Stimulated activated CD4-positive, alpha-beta T cell treated with anti-CD3 and anti-CD28 coated beads, Interleukin-4, amount 100 ng/mL, for 1 hour (primary cell): Measurements from ENCODE around the gene RNFT2.
"Not testable (repeated sequence)": the region's sequence is repeated elsewhere in the genome, so short reads cannot be mapped to it uniquely, and the experiment has no call there.

Experiments used
- DNase-seq: peaks from one replicate; pipeline ENCODE4 v3.0.0-alpha.2; 2020

Gene RNFT2

DNA sequence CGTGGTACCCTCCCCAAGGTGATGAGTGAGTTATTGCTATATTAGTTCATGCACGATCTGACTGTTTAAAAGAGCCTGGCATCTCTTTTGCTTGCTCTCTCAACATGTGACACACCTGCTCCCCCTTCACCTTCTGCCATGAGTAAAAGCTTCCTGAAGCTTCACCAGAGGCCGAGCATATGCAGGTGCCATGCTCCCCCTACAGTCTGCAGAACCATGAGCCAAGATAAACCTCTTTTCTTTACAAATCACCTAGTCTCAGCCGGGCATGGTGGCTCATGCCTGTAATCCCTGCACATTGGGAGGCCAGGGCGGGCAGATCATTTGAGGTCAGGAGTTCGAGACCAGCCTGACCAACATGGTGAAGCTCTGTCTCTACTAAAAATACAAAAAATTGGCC lies 61.8 kb downstream of the RNFT2 start:
- no peak for DNase-seq

GRCh38 chr12:116800918-116801317 lies 62.8 kb downstream of the RNFT2 start:
- DNase-seq = no peak

DNA sequence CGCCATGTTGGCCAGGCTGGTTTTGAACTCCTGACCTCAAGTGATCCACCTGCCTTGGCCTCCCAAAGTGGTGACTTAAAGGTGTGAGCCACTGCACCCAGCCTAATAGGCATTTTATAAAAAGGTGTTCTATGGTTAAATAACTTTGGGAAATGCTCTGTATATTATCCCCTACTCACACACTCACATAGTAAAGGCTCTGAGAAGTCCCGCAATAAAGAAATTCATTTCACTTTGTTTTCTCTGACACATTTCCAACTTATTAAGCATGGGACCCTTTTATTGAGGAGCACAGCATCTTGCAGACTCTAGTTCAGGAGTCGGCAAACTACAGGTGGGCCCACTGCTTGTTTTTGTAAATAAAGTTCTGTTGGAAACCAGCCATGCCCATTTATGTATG lies 63.9 kb downstream of the RNFT2 start:
- no peak for DNase-seq

- DNase-seq = no peak
These were observed 65.1 kb downstream of the RNFT2 start for GRCh38 chr12:116803013-116803736.

DNA sequence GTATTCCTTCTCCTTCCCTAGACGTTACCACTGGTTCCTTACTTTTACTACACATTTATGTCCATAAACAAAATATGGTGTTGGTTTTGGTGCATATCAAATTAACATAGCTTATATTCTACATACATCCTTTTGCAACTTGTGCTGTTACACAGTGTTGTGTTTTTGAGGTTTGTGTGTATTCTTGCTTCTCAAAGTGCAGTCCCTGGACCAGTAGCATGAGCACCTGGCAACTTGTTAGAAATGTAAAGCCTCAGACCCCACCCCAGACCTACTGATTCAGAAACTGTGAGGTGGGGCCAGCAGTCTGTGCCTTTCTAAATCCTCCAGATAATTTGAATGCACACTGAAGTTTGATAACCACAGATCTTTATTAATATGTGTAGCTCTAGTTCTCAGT lies 65.9 kb downstream of the RNFT2 start:
- no peak for DNase-seq

DNA sequence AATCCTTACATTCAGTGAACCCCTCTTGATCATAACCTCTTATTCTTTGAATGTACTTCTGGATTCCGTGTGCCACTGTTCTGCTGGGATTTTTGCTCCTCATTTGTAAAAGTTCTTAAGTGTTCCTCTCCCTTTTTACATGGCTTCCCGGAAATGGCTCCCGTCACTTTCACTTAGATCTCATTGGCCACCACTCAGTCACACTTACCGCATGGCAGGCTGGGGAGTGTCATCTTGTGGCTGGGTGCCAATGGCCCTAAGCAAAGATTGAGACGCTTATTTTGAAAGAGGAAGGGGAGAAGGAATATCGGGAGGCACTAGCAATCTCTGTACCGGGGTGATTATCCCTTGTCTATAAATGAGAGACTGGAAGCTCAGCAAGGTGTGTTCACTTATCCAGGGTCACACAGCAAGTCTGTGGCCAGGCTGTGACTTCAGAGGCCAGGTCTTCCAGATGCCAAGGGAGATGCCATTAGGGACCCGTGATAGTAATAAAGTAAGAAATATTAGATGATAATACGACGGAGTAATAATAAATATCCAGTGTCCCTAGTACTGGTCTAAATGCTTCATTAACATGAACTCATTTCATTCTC lies 68.8 kb downstream of the RNFT2 start:
- no peak for DNase-seq

GRCh38 chr12:116807546-116807945 lies 69.4 kb downstream of the RNFT2 start:
- DNase-seq = no peak

GRCh38 chr12:116808113-116809105 lies 70.3 kb downstream of the RNFT2 start:
- no peak for DNase-seq

GRCh38 chr12:116812238-116812637 lies 74.1 kb downstream of the RNFT2 start:
- no peak for DNase-seq

DNA sequence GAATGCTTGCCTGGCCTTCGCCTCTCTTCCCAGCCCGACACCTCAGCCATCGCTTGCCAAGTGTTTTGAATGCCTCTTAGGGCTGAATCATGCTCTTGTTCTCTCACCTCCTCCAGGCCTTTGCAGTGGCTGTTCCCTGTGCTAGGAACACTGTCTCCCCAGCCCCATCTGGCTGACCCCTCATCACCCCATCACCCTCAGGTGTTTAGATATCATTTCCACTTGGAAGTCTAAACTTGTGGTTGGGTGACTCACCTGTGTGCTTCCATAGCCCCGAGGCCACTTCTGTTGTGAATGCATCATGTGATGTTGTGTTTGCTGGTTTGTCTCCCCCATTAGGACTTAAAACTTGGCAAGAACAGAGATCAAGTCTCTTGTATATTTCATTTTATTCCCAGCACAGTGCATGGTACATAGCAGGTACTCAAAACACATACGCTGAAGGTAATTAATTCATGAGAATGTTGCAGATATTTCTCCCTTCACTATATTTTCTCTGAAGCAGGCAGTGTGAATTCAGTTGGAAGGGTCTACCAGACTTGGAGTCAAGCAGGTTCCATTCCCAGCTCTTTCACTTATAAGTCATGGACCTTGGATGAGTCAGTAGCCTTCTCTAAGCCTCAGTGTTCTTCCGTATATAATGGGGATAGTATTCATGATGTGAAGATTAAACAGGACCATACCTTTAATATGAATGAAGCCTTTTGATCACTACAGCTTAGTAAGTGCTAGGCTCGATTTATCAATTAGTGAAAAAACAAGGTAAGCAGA lies 75.3 kb downstream of the RNFT2 start:
- DNase-seq = no peak

DNA sequence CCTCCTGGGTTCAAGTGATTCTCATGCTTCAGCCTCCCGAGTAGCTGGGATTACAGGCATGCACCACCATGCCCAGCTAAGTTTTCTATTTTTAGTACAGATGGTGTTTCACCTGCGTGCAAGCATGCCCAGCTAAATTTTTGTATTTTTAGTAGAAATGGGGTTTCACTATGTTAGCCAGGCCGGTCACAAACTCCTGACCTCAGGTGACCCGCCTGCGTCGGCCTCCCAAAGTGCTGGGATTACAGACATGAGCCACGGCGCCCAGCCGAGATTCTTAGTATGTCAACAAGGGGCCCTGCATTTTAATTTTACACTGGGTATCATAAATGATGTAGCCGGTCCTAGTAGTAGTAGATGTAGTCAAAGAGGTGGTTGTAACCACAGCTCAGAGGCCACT lies 76.7 kb downstream of the RNFT2 start:
- DNase-seq = not testable (repeated sequence)

DNA sequence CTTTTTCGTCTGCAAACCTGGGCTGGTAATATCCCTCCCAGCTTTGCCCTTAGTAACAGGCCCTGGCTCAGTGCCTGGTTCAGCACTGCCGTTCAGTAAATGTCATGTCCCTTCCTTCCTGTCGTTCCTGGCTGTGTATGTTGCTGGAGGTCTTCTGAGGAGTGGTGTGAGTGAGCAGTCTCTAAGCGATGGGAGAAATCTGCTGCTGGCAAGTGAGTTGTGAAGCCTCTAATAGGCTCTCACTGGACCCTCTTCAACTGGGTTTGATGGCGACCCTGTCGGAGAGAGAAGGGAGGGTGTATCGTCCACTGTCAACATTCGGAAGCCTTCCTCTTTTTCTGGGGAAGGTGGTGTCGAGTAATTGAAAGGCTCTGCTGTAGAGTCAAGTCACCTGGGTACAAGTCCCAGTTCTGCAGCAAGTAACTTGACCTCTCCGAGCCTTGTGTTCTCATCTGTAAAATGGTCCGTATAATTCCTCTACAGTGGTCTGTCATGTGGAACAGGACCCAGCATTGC lies 80.3 kb downstream of the RNFT2 start:
- no peak for DNase-seq

- DNase-seq = peak; percentile 91
These were observed 81.1 kb downstream of the RNFT2 start for GRCh38 chr12:116818948-116819832.

DNA sequence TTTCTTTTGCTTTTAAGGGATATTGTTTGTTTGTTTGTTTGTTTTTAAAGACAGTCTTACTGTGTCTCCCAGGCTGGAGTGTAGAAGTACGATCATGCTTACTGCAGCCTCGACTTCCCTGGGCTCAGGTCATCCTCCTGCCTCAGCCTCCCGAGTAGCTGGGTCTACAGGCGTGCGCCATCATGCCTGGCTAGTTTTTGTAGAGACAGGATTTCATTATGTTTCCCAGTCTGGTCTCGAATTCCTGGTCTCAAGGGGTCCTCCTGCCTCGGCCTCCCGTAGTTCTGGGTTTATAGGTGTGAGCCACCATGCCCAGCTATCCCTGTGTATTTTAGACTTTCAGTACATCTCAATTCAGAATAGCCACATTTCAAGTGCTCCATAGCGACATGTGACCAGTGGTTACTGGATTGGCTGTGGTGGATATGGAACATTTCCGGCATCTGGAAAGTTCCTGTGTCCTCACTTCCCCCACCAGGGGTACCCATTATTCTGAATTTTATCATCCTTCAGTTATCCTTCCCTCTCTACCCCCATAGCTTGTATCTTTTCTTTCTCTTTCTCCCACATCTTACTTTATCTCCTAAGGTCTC lies 82.0 kb downstream of the RNFT2 start:
- no peak for DNase-seq

DNA sequence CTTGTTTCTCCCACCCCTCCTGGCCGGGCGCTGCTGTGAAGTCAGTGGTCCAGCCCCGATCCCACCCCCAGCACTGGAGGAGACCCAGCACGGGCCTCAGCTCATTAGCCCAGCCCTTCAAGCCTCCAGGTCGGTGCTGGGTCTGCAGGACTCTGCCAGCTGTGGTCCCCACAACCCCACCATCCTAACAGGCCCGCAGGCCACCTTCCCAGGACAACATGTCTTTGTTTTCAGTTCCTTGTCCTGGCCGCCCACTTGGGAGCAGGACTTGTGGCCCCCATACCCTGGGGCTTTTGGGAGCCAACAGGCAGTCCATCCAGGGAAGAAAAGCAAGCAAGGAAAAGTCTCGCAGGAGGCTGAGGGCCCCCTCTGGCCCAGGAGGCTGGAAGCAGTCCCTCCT lies 83.2 kb downstream of the RNFT2 start:
- DNase-seq = no peak

DNA sequence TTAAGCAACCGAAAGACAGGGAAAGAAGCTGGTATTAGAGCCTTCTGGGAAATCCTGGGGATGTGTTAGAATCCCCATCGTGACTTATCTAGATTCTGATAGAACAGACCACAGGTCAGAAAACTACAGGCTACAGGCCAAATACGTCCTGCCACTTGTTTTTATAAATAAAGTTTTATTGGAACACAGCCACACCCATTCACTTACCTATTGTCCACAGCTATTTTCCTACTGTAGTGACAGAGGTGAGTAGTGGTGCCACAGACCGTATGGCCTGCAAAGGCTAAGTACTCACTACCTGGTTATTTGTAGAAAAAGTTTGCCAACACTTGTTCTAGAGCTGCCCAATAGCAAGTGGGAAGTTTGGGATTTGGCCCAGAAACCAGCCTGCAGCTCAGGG lies 89.3 kb downstream of the RNFT2 start:
- DNase-seq = no peak

DNA sequence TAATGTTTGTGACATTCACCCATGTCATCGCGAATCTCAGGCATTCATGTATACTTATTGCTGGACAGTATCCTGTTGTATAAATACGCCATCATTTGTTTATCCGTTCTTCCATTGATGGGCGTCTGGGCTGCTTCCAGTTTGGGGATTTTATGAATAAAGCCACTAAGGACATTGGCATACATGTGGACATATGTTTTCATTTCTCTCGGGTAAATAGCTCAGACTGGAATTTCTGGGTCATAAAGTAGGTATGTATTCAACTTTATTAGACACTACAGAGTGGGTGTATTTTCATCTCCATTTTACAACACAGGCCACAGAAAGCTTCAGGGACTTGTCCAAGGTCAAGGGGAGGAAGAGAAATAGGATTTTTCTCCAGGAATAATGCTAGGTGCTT lies 94.2 kb downstream of the RNFT2 start:
- DNase-seq = no peak

DNA sequence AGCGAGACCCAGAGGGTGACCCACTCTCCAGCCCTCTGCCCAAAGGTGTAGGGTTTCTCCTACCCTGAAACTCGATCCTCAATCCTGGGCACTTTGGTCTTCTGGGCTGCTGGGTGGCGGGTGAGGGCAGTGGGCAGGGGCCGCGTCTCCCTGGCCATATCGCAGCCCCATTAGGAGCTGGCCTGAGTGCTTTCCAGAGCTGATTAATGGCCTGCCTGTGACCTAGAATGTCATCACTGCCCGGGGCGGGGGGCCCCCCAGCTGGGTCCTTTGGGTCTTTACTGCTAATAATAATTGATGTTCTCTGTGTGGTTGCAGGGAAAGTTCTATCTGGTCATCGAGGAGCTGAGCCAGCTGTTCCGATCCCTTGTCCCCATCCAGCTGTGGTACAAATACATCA lies 95.4 kb downstream of the RNFT2 start:
- DNase-seq = no peak

- no peak for DNase-seq
These were observed 97.4 kb downstream of the RNFT2 start for GRCh38 chr12:116835484-116835883.

GRCh38 chr12:116837097-116837496 lies 99.0 kb downstream of the RNFT2 start:
- no peak for DNase-seq

- DNase-seq = no peak
These were observed 100.2 kb downstream of the RNFT2 start for GRCh38 chr12:116838365-116838764.
